ENCODE results near the gene NOL11. TPM values are rescaled to one million over a fixed set of nuclear protein-coding genes. Genes with fewer than 3 reads are reported as not detected.

The NOL11 gene
- total and polyA plus RNA-seq, 2 donors (not counting 3 experiments of a cell fraction or from before 2014, with no cell fraction given) = 17.7 to 52.6 TPM

- Histone ChIP-seq H3K27me3 (ENCODE audit: control insufficient read depth in 2 of 2, insufficient read depth in 2 of 2, low read length in 2 of 2) (no peaks in the 10 kb centered on the region), H2AFZ (ENCODE audit: low read depth, low read length) (no peak overlapping the region), H3K4me3 (replicated peaks in 1 of 3; ENCODE audit: insufficient read depth in 1 of 3, low read depth in 1 of 3, low read length in 3 of 3) (no peak overlapping the region), H3K9me1 (replicated peaks; ENCODE audit: control insufficient read depth, extremely low read depth, insufficient read depth, low read length) (no peaks in the 10 kb centered on the region), H3K79me2 (ENCODE audit: control insufficient read depth, insufficient read depth, low read length) (no peaks in the 10 kb centered on the region), H3K4me2 (ENCODE audit: insufficient read depth, low read length) (no peak overlapping the region), H4K20me1 (replicated peaks; ENCODE audit: control insufficient read depth, extremely low read depth, insufficient read depth, low read length) (no peaks in the 10 kb centered on the region), H3K27ac (ENCODE audit: insufficient read depth, low read depth, low read length) (no peak overlapping the region), H3K9me3 (replicated peaks; ENCODE audit: control insufficient read depth, insufficient read depth, low read length) (no peaks in the 10 kb centered on the region), H3K4me1 (ENCODE audit: control insufficient read depth, extremely low read depth, insufficient read depth, low read length) (no peaks in the 10 kb centered on the region), H3K9ac (replicated peaks; ENCODE audit: extremely low read depth, insufficient read depth, low read length) (no peak overlapping the region), H3K36me3 (ENCODE audit: control insufficient read depth in 2 of 2, extremely low read depth in 1 of 2, insufficient read depth in 2 of 2, low read length in 2 of 2) (no peaks in the 10 kb centered on the region)
- TF ChIP-seq JUN (IDR thresholded peaks at IDR 0.05; ENCODE audit: borderline replicate concordance, insufficient read depth, insufficient read length, low read depth) = no peak
- TF ChIP-seq, protein P1, sequence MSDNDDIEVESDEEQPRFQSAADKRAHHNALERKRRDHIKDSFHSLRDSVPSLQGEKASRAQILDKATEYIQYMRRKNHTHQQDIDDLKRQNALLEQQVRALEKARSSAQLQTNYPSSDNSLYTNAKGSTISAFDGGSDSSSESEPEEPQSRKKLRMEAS (IDR thresholded peaks at IDR 0.05; ENCODE audit: insufficient read depth, insufficient read length) = no peak
- no peak for TF ChIP-seq GATA2 (IDR thresholded peaks at IDR 0.05; ENCODE audit: insufficient read depth, insufficient read length, low read depth, low read length)
- TF ChIP-seq POLR2A (IDR thresholded peaks at IDR 0.05; ENCODE audit: low read depth, low read length) = no peak
- TF ChIP-seq POLR2AphosphoS5 (IDR thresholded peaks at IDR 0.05; ENCODE audit: insufficient read depth, low read depth, low read length) = no peak
- no peak for TF ChIP-seq EZH2 (IDR thresholded peaks at IDR 0.05; ENCODE audit: borderline replicate concordance, low read depth, low read length, severe bottlenecking)
- TF ChIP-seq FOS (IDR thresholded peaks at IDR 0.05; ENCODE audit: borderline replicate concordance, insufficient read depth, low read length) = no peak
- no peak for TF ChIP-seq MYC (IDR thresholded peaks at IDR 0.05; ENCODE audit: low read depth, low read length)
- TF ChIP-seq, protein P2, sequence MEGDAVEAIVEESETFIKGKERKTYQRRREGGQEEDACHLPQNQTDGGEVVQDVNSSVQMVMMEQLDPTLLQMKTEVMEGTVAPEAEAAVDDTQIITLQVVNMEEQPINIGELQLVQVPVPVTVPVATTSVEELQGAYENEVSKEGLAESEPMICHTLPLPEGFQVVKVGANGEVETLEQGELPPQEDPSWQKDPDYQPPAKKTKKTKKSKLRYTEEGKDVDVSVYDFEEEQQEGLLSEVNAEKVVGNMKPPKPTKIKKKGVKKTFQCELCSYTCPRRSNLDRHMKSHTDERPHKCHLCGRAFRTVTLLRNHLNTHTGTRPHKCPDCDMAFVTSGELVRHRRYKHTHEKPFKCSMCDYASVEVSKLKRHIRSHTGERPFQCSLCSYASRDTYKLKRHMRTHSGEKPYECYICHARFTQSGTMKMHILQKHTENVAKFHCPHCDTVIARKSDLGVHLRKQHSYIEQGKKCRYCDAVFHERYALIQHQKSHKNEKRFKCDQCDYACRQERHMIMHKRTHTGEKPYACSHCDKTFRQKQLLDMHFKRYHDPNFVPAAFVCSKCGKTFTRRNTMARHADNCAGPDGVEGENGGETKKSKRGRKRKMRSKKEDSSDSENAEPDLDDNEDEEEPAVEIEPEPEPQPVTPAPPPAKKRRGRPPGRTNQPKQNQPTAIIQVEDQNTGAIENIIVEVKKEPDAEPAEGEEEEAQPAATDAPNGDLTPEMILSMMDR (IDR thresholded peaks at IDR 0.05; ENCODE audit: extremely low read depth in 1 of 2, insufficient read depth in 1 of 2, low read depth in 1 of 2, low read length in 2 of 2) = no peak
- FAIRE-seq = no peak
- no TSS peak for BruUV-seq (replicated peaks)
- POLR2A ChIA-PET = no interaction called here
- CTCF ChIA-PET = interaction anchor here (0.7 to 1.1 kb wide), 3 partner anchors 13 to 322 kb away, joined by 3 read pairs; no protein-coding TSS in a partner anchor
- DNase-seq (ENCODE audit: low read depth, low spot score) = no peak
- intact Hi-C loops (cut with micrococcal nuclease) (no loop called here), dilution Hi-C loops (cut with MboI; ENCODE audit: extremely low pct_ligation_motif_present, low sequenced_read_pairs) (no loop called here)
Observed at GRCh38 chr17:67696853-67697498, 20.8 kb upstream of the NOL11 start.
